Kidney epithelial cell (primary cell): ENCODE data around the gene METTL15. TPM values are rescaled to one million over a fixed set of nuclear protein-coding genes. Genes with fewer than 3 reads are reported as not detected.
"Not testable (repeated sequence)": the region's sequence is repeated elsewhere in the genome, so short reads cannot be mapped to it uniquely, and the experiment has no call there.

Source experiments
- DNase-seq: peaks from one replicate; pipeline ENCODE4 v3.0.0-alpha.2; 2010; ENCODE audit warnings: low read depth
- H3K27me3 ChIP-seq: 2 replicates; pipeline ENCODE4 v1.6.0; 2011; ENCODE audit warnings: low read length; ENCODE audit not compliant: control insufficient read depth, insufficient read depth
- H3K36me3 ChIP-seq: 2 replicates; pipeline ENCODE4 v1.5.1; 2011; ENCODE audit warnings: low read length; ENCODE audit not compliant: control insufficient read depth, insufficient read depth
- H3K4me3 ChIP-seq: 2 replicates; pipeline ENCODE4 v1.5.1; 2011; ENCODE audit warnings: low read depth, mild to moderate bottlenecking, control low read depth, low read length
- total RNA-seq: library from RNA; depleted of rRNA; stranded (reverse); fragments of >200 nt; gene quantifications from 2 replicates; pipeline ENCODE4 v1.2.3, GENCODE V29; 2015
- TF ChIP-seq, protein P1 (sequence below): IDR thresholded peaks from 2 replicates; pipeline ENCODE4 v1.5.1; 2011; ENCODE audit warnings: mild to moderate bottlenecking, moderate library complexity, low read length, control low read depth, inconsistent platforms; ENCODE audit not compliant: insufficient read depth, poor library complexity, severe bottlenecking

The METTL15 gene
- total RNA-seq, 1 donor from 2014 or later: 12.3 TPM

GRCh38 chr11:28086569-28086968 lies 21.6 kb upstream of the METTL15 start:
- TF ChIP-seq, protein P1, sequence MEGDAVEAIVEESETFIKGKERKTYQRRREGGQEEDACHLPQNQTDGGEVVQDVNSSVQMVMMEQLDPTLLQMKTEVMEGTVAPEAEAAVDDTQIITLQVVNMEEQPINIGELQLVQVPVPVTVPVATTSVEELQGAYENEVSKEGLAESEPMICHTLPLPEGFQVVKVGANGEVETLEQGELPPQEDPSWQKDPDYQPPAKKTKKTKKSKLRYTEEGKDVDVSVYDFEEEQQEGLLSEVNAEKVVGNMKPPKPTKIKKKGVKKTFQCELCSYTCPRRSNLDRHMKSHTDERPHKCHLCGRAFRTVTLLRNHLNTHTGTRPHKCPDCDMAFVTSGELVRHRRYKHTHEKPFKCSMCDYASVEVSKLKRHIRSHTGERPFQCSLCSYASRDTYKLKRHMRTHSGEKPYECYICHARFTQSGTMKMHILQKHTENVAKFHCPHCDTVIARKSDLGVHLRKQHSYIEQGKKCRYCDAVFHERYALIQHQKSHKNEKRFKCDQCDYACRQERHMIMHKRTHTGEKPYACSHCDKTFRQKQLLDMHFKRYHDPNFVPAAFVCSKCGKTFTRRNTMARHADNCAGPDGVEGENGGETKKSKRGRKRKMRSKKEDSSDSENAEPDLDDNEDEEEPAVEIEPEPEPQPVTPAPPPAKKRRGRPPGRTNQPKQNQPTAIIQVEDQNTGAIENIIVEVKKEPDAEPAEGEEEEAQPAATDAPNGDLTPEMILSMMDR: no peak
- Histone ChIP-seq H3K4me3 (no peak overlapping the region), H3K27me3 (no peaks in the 10 kb centered on the region), H3K36me3 (no peaks in the 10 kb centered on the region)
- DNase-seq: no peak

DNA sequence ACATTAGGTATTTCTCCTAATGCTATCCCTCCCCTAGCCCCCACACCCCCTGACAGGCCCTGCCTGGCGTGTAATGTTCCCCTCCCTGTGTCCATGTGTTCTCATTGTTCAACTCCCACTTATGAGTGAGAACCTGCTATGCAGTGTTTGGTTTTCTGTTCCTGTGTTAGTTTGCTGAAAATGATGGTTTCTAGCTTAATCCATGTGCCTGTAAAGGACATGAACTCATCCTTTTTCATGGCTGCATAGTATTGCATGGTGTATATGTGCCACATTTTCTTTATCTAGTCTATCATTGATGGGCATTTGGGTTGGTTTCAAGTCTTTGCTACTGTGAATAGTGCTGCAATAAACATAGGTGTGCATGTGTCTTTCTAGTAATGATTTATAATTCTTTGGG lies 21.0 kb upstream of the METTL15 start:
- H3K27me3 ChIP-seq, DNase-seq, H3K36me3 ChIP-seq, H3K4me3 ChIP-seq: not testable (repeated sequence)

DNA sequence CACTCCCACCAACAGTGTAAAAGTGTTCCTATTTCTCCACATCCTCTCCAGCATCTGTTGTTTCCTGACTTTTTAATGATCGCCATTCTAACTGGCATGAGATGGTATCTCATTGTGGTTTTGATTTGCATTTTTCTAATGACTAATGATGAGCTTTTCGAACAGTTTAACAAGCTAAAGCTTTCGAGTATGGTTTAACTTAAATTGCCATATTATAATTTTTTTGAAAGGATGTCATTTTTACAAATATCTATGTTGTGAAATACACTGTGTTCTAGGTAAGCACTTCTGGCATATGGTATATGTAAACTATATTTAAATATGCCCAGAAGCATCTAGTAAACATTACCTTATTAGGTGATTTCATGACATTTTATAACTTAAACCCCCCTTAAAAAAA lies 20.5 kb upstream of the METTL15 start:
- not testable (repeated sequence) for H3K27me3 ChIP-seq, H3K36me3 ChIP-seq, H3K4me3 ChIP-seq, DNase-seq

DNA sequence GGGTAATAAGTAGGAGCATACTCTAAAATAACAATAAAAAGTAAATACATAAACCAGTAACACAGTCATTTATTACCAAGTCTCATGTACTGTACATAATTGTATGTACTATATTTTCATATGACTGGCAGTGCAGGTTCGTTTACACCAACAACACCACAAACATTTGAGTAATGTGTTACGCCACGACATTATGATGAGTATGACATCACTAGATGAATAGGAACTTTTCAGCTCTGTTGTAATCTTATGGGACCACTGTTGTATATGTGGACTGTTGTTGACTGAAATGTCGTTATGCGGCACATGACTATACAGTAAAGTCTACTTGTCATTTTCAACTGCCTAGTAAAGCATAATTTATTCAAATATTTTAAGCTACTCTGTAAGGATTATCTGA lies 18.8 kb upstream of the METTL15 start:
- Histone ChIP-seq H3K27me3 (no peaks in the 10 kb centered on the region), H3K36me3 (no peaks in the 10 kb centered on the region), H3K4me3 (no peak overlapping the region)
- TF ChIP-seq, protein P1: no peak
- DNase-seq: no peak

- no peak for DNase-seq
- H3K36me3 ChIP-seq: no peaks in the 10 kb centered on the region
- TF ChIP-seq, protein P1: no peak
- no peak overlapping the region for H3K4me3 ChIP-seq
- no peaks in the 10 kb centered on the region for H3K27me3 ChIP-seq
Measured at GRCh38 chr11:28090052-28090749, 18.0 kb upstream of the METTL15 start.

- H3K4me3 ChIP-seq: no peak overlapping the region
- TF ChIP-seq, protein P1: no peak
- no peaks in the 10 kb centered on the region for H3K27me3 ChIP-seq
- DNase-seq: no peak
- H3K36me3 ChIP-seq: no peaks in the 10 kb centered on the region
Measured at GRCh38 chr11:28092786-28093185, 15.4 kb upstream of the METTL15 start.

DNA sequence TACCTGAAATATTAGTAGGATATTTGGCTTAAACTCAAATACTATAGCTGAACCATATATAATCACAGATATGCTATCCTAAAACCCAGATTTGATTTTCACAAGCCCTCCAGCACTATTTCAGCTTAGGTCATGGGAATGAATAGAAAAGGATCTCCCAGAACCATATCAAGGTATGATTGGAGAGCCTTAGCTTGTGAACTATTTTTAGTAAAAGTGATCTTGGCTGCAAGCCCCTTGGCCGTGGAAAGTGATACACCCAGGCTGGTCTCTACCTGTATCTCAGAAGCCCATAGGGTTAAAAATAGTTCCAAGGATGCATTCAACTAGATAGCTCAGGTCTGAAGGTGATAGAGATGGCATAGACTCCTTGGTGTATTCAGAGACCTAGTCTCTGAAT lies 9.9 kb upstream of the METTL15 start:
- Histone ChIP-seq H3K27me3 (no peaks in the 10 kb centered on the region), H3K4me3 (no peak overlapping the region), H3K36me3 (no peaks in the 10 kb centered on the region)
- TF ChIP-seq, protein P1: no peak
- no peak for DNase-seq
